GM12891 (cell line): ENCODE measurements around the gene SCN7A.

Experiments used
- POLR2A ChIP-seq: IDR thresholded peaks from 2 replicates; pipeline ENCODE4 v1.6.1; 2011; ENCODE audit warnings: low read depth, low read length, control low read depth
- SPI1 ChIP-seq: IDR thresholded peaks from 2 replicates; pipeline ENCODE4 v1.6.1; 2011; ENCODE audit warnings: low read depth, low read length, control low read depth
- TAF1 ChIP-seq: IDR thresholded peaks from 2 replicates; pipeline ENCODE4 v1.6.1; 2011; ENCODE audit warnings: low read depth, low read length, control low read depth

DNA sequence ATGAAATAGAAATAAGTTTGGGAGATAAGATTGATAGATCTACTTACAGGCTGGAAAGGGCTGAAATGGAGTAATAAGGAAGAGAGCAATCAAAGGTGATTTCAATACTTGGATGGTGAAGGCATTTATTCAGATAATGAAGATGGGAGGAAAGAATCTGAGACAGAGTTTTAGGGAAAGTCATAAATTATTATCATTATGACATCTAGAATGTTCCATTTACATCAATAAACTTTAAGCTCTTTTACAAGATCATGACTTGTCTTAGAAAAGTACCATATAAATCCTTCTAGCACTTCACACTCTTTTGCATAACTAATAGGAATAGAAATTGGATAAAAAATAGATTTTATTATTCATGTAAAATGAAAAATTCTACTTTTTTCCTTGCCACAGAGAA lies 120.5 kb downstream of the SCN7A start:
- no peak for TF ChIP-seq TAF1
- no peak for TF ChIP-seq SPI1
- TF ChIP-seq POLR2A = no peak
